GM10847 (cell line): Measurements from ENCODE around the gene PLA2G4B.

Experiments
- POLR2A ChIP-seq: IDR thresholded peaks from 2 replicates; pipeline ENCODE4 v1.6.1; 2011; ENCODE audit not compliant: insufficient read length; ENCODE audit errors: extremely low read depth

PLA2G4B gene

GRCh38 chr15:41804361-41804760 is 34.3 kb upstream of the PLA2G4B start:
- TF ChIP-seq POLR2A = no peak

GRCh38 chr15:41804916-41805666 is 33.6 kb upstream of the PLA2G4B start:
- no peak for TF ChIP-seq POLR2A

GRCh38 chr15:41805711-41806110 is 32.9 kb upstream of the PLA2G4B start:
- no peak for TF ChIP-seq POLR2A

GRCh38 chr15:41806291-41807181 is 32.1 kb upstream of the PLA2G4B start:
- TF ChIP-seq POLR2A = no peak

GRCh38 chr15:41809121-41809520 is 29.5 kb upstream of the PLA2G4B start:
- no peak for TF ChIP-seq POLR2A

- TF ChIP-seq POLR2A = no peak
Measured at GRCh38 chr15:41809526-41810220, 29.0 kb upstream of the PLA2G4B start.

GRCh38 chr15:41810651-41811431 is 27.8 kb upstream of the PLA2G4B start:
- TF ChIP-seq POLR2A = no peak

- TF ChIP-seq POLR2A = no peak
Measured at GRCh38 chr15:41811432-41812195, 27.0 kb upstream of the PLA2G4B start.

- no peak for TF ChIP-seq POLR2A
Measured at GRCh38 chr15:41812820-41813375, 25.7 kb upstream of the PLA2G4B start.

GRCh38 chr15:41813426-41813825 is 25.2 kb upstream of the PLA2G4B start:
- no peak for TF ChIP-seq POLR2A

GRCh38 chr15:41814534-41814933 is 24.1 kb upstream of the PLA2G4B start:
- TF ChIP-seq POLR2A = no peak

GRCh38 chr15:41816788-41817187 is 21.9 kb upstream of the PLA2G4B start:
- no peak for TF ChIP-seq POLR2A

GRCh38 chr15:41817327-41817726 is 21.3 kb upstream of the PLA2G4B start:
- TF ChIP-seq POLR2A = no peak

GRCh38 chr15:41817781-41818180 is 20.9 kb upstream of the PLA2G4B start:
- TF ChIP-seq POLR2A = no peak

GRCh38 chr15:41819455-41820050 is 19.1 kb upstream of the PLA2G4B start:
- TF ChIP-seq POLR2A = no peak
